ENCODE results near the gene TTL. TPM values are rescaled to one million over a fixed set of nuclear protein-coding genes. Genes with fewer than 3 reads are reported as not detected.
"Not testable (repeated sequence)": the region's sequence is repeated elsewhere in the genome, so short reads cannot be mapped to it uniquely, and the experiment has no call there.

Gene TTL
- total and polyA plus RNA-seq, 2 of the 13 experiments (the other 11 are each of a cell fraction or from before 2014, with no cell fraction given), result 19.0 to 59.8 TPM

- TF ChIP-seq LCORL, FOXA1, NONO (IDR thresholded peaks at IDR 0.05): not testable (repeated sequence)
- TF ChIP-seq LCORL (CRISPR knock-in tag; IDR thresholded peaks at IDR 0.05) (0 out of 2 replicates have a peak, but pooled peaks have one; percentile 34), ZFY (CRISPR knock-in tag; IDR thresholded peaks at IDR 0.05) (peak; percentile 83), FOXA1 (CRISPR knock-in tag; IDR thresholded peaks at IDR 0.05) (peak; percentile 40; the same call in 1 of the 2 replicates), RBFOX2 (IDR thresholded peaks at IDR 0.05; ENCODE audit: low read depth, low read length) (peak; percentile 61), GFI1 (CRISPR knock-in tag; IDR thresholded peaks at IDR 0.05; ENCODE audit: borderline replicate concordance) (0 out of 2 replicates have a peak, but pooled peaks have one; percentile 24), ZNF770 (CRISPR knock-in tag; IDR thresholded peaks at IDR 0.05) (peak; percentile 75), ZNF574 (CRISPR knock-in tag; IDR thresholded peaks at IDR 0.05) (peak; percentile 91), NONO (CRISPR knock-in tag; conservative IDR thresholded peaks at IDR 0.05) (0 out of 2 replicates have a peak, but pooled peaks have one; percentile 47), FOXO1 (CRISPR knock-in tag; IDR thresholded peaks at IDR 0.05) (0 out of 2 replicates have a peak, but pooled peaks have one; percentile 11), ZNF205 (CRISPR knock-in tag; IDR thresholded peaks at IDR 0.05) (peak; percentile 57; the same call in 1 of the 2 replicates), ZNF687 (CRISPR knock-in tag; IDR thresholded peaks at IDR 0.05) (peak; percentile 69), YY1 (IDR thresholded peaks at IDR 0.05; ENCODE audit: insufficient read depth, insufficient replicate concordance, low read depth, low read length) (peak; percentile 38), ZFAT (CRISPR knock-in tag; conservative IDR thresholded peaks at IDR 0.05) (0 out of 2 replicates have a peak, but pooled peaks have one; percentile 23), REPIN1 (CRISPR knock-in tag; IDR thresholded peaks at IDR 0.05; ENCODE audit: borderline replicate concordance, low read depth) (peak; percentile 27; the same call in 1 of the 2 replicates), SAP130 (CRISPR knock-in tag; IDR thresholded peaks at IDR 0.05; ENCODE audit: low read depth) (peak; percentile 71), ATF2 (CRISPR knock-in tag; IDR thresholded peaks at IDR 0.05) (0 out of 2 replicates have a peak, but pooled peaks have one; percentile 24), YEATS2 (CRISPR knock-in tag; IDR thresholded peaks at IDR 0.05; ENCODE audit: borderline replicate concordance) (peak; percentile 63; the same call in 1 of the 2 replicates), ZNF607 (CRISPR knock-in tag; IDR thresholded peaks at IDR 0.05; ENCODE audit: borderline replicate concordance) (0 out of 2 replicates have a peak, but pooled peaks have one; percentile 28)
Observed at GRCh38 chr2:112433480-112433879, 48.5 kb upstream of the TTL start, which contains the start of gene RGPD8 (continued).
